CD8-positive, alpha-beta memory T cell (primary cell): ENCODE results near the gene ALKBH7. TPM values are rescaled to one million over a fixed set of nuclear protein-coding genes. Genes with fewer than 3 reads are reported as not detected.

Experiments used
- CTCF ChIA-PET: fragments of 350-600 bp; sonication (Branson Sonifier 250); formaldehyde crosslinking; loops from one replicate; lab custom pipeline; 2021; ENCODE audit warnings: antibody characterized with exemption; lab: Charles Lee
- POLR2A ChIA-PET: fragments of 350-600 bp; sonication (Branson Sonifier 250); formaldehyde crosslinking; loops from one replicate; lab custom pipeline; 2021; ENCODE audit warnings: antibody characterized with exemption; lab: Charles Lee
- DNase-seq, 5 donors: peaks; one replicate each; pipeline versions ENCODE4 v3.0.0 to v3.0.0-alpha.2; 2020 to 2022; ENCODE audit warnings: mixed read lengths in 1 of 5
- H3K27ac ChIP-seq: one replicate; pipeline ENCODE4 v1.7.0; 2013; ENCODE audit warnings: low read depth, mild to moderate bottlenecking, low read length, moderate library complexity
- H3K27me3 ChIP-seq: 2 replicates; pipeline ENCODE4 v1.7.0; 2013; ENCODE audit warnings: low read length, mild to moderate bottlenecking; ENCODE audit not compliant: insufficient read depth, poor library complexity, severe bottlenecking
- H3K36me3 ChIP-seq: 2 replicates; pipeline ENCODE4 v1.7.0; 2013; ENCODE audit warnings: mild to moderate bottlenecking, low read length, moderate library complexity; ENCODE audit not compliant: insufficient read depth
- H3K4me1 ChIP-seq: 2 replicates; pipeline ENCODE4 v1.7.0; 2013; ENCODE audit warnings: mild to moderate bottlenecking, low read length, moderate library complexity; ENCODE audit not compliant: insufficient read depth
- H3K4me3 ChIP-seq: 2 replicates; pipeline ENCODE4 v1.7.0; 2013; ENCODE audit warnings: mild to moderate bottlenecking, low read length
- H3K9me3 ChIP-seq: 2 replicates; pipeline ENCODE4 v1.7.0; 2013; ENCODE audit warnings: mild to moderate bottlenecking, low read length
- H3K27ac Mint-ChIP-seq, 8 donors: one replicate each; pipeline ENCODE4 v1.8.0; 2020 to 2021; ENCODE audit warnings: mixed read lengths in 8 of 8, mild to moderate bottlenecking in 6 of 8, inconsistent platforms in 3 of 8, moderate library complexity in 3 of 8
- H3K27me3 Mint-ChIP-seq, 2 donors: one replicate each; pipeline ENCODE4 v1.8.0; 2020 to 2021; ENCODE audit warnings: mixed read lengths in 2 of 2, mild to moderate bottlenecking in 1 of 2, moderate library complexity in 1 of 2
- H3K36me3 Mint-ChIP-seq, 3 donors: one replicate each; pipeline ENCODE4 v1.8.0; 2020 to 2021; ENCODE audit warnings: mixed read lengths in 3 of 3, inconsistent platforms in 1 of 3, mild to moderate bottlenecking in 1 of 3
- H3K4me1 Mint-ChIP-seq, 3 donors: one replicate each; pipeline ENCODE4 v1.8.0; 2020 to 2021; ENCODE audit warnings: mixed read lengths in 3 of 3, inconsistent platforms in 1 of 3, mild to moderate bottlenecking in 1 of 3
- H3K4me3 Mint-ChIP-seq, 7 donors: one replicate each; pipeline ENCODE4 v1.8.0; 2020 to 2021; ENCODE audit warnings: mixed read lengths in 7 of 7, mild to moderate bottlenecking in 6 of 7, moderate library complexity in 4 of 7, inconsistent platforms in 2 of 7
- H3K9me3 Mint-ChIP-seq, 5 donors: one replicate each; pipeline ENCODE4 v1.8.0; 2020 to 2022; ENCODE audit warnings: mixed read lengths in 5 of 5, mild to moderate bottlenecking in 3 of 5, moderate library complexity in 2 of 5, inconsistent platforms in 1 of 5
- polyA plus RNA-seq: library from polyadenylated mRNA; unstranded; fragments of 300-500 nt; fragmentation: Illumina TruSeq; gene quantifications from one replicate; pipeline ENCODE4 v1.2.3, GENCODE V29; 2021
- total RNA-seq, 2 experiments: library from RNA; stranded (reverse); gene quantifications; one replicate each; pipeline ENCODE4 v1.2.3, GENCODE V29; 2021

Gene ALKBH7
- total and polyA plus RNA-seq, 3 experiments from 2014 or later = 25.5 to 82.2 (median 34.3) TPM

DNA sequence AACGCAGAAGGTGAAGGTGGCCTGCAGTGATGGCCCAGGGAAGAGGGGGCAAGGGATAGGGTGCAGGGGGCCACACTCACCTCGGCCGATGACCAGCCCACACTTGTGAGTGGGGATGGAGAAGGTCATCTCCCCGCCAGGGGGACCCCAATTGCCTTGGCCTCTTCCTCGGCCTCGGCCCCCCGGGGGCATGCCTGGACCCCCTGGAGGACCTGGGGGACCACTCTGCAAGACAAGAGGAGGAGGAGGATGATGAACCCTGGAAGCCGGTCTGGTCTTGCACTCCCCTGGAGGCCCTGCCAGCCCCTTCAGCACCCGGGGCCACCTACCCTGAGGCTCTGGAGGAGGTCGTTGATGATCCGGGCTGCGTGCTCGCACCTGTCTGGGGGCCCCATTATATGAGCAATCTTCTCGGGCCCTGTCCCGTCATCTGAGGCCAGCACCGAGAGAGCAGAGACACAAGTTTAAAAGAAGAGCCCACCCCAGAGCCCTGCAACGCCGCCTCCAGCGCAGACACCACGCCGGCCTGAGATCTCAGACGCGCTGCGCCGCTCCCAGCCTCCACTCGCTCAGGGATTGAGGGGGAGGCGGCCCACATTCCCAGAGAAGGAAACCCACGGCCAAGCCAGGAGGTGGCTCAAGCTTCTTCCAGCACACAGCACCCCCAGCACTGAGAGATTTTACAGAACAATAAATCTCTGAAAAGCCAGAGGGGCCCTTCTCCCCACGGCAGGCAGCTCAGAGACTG is 44.2 kb downstream of the ALKBH7 start:
- H3K9me3 Mint-ChIP-seq = no peaks in the 10 kb centered on the region
- Histone ChIP-seq H3K36me3 (peaks cover 52% of the 10 kb centered on the region), H3K27ac (no peak overlapping the region), H3K9me3 (no peaks in the 10 kb centered on the region), H3K4me1 (no peaks in the 10 kb centered on the region), H3K27me3 (no peaks in the 10 kb centered on the region), H3K4me3 (no peak overlapping the region)
- peaks cover 1 to 15% (median 2%) of the 10 kb centered on the region in 3 donors for H3K4me1 Mint-ChIP-seq
- peaks cover 3 to 87% (median 6%) of the 10 kb centered on the region in 3 donors for H3K36me3 Mint-ChIP-seq
- ChIA-PET CTCF (interaction anchor here (0.6 to 1.3 kb wide), 2 partner anchors 19 to 103 kb away, joined by 3 read pairs; no protein-coding TSS in a partner anchor), POLR2A (interaction anchor here (0.6 kb wide), 1 partner anchor 9 kb away, joined by 3 read pairs; no protein-coding TSS in a partner anchor)
- no peak overlapping the region for H3K27ac Mint-ChIP-seq
- DNase-seq = no peak
- H3K4me3 Mint-ChIP-seq = no peak overlapping the region
- no peaks in the 10 kb centered on the region for H3K27me3 Mint-ChIP-seq

DNA sequence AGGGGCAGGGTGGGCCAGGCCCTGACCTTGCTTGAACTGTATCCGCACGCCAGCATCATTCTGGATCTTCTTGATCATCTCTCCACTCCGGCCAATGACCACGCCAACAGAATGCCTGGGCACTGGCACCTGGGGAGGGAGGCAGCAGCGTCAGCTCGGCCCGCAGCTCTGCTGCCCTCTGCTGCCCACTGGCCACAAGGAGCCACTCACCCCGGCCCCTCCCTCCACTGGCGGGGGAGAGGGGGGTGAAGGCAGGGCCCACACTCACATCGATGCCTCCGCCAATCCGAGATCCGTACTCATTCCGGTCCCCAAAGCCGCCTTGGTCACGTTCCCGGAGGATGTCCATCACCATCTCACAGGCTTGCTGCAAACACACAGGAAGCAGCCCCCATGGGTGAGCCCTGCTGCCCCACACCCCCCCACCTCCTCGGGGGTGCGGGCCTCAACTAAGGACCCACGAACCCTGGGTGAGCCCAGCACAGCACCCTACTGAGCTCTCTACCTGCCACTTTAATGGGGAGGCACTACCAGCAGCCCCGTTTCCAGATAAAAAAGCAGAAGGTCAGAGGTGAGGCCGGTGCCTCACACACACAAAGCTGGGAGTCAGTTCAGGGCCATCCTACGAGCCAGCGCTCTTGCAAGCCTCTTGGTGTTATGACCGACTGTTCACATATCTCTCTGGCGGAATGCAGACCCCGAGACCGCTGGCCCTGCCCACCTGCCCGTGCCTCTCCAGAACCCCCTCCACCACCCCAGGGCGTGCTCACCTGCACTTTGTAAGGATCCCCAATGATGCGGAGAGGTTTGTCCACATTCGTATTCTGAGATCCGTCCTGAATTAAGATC is 45.3 kb downstream of the ALKBH7 start:
- ChIA-PET CTCF (interaction anchor here (1.3 kb wide), 1 partner anchor 20 kb away, joined by 3 read pairs; no protein-coding TSS in a partner anchor), POLR2A (interaction anchor here (0.6 kb wide), 1 partner anchor 8 kb away, joined by 3 read pairs; no protein-coding TSS in a partner anchor)
- peaks cover 8% of the 10 kb centered on the region for H3K4me1 ChIP-seq
- H3K4me3 Mint-ChIP-seq = peak overlapping the region in 2 of 7 donors; percentile 32 to 42
- H3K4me1 Mint-ChIP-seq = peaks cover 12 to 26% (median 12%) of the 10 kb centered on the region in 3 donors
- peaks cover 52% of the 10 kb centered on the region for H3K36me3 ChIP-seq
- DNase-seq = no peak
- no peaks in the 10 kb centered on the region for H3K9me3 Mint-ChIP-seq
- H3K27ac ChIP-seq = no peak overlapping the region
- H3K27ac Mint-ChIP-seq = no peak overlapping the region
- peaks cover 3 to 91% (median 9%) of the 10 kb centered on the region in 3 donors for H3K36me3 Mint-ChIP-seq
- no peaks in the 10 kb centered on the region for H3K27me3 Mint-ChIP-seq
- H3K27me3 ChIP-seq = no peaks in the 10 kb centered on the region
- no peak overlapping the region for H3K4me3 ChIP-seq
- H3K9me3 ChIP-seq = no peaks in the 10 kb centered on the region

- no peak for DNase-seq
- no peaks in the 10 kb centered on the region for H3K27me3 Mint-ChIP-seq
- Histone ChIP-seq H3K27ac (no peak overlapping the region), H3K36me3 (peaks cover 52% of the 10 kb centered on the region), H3K9me3 (no peaks in the 10 kb centered on the region), H3K4me1 (peaks cover 14% of the 10 kb centered on the region), H3K27me3 (no peaks in the 10 kb centered on the region), H3K4me3 (no peak overlapping the region)
- CTCF ChIA-PET = interaction anchor here (1.3 kb wide), 1 partner anchor 21 kb away, joined by 3 read pairs; no protein-coding TSS in a partner anchor
- no peaks in the 10 kb centered on the region for H3K9me3 Mint-ChIP-seq
- no peak overlapping the region for H3K27ac Mint-ChIP-seq
- H3K4me3 Mint-ChIP-seq = peak overlapping the region in 1 of 7 donors; percentile 69
- POLR2A ChIA-PET = no interaction called here
- peaks cover 3 to 91% (median 9%) of the 10 kb centered on the region in 3 donors for H3K36me3 Mint-ChIP-seq
- peaks cover 18 to 32% (median 19%) of the 10 kb centered on the region in 3 donors for H3K4me1 Mint-ChIP-seq
Measured at GRCh38 chr19:6418562-6418932, 46.0 kb downstream of the ALKBH7 start.

- Mint-ChIP-seq H3K9me3 (no peaks in the 10 kb centered on the region), H3K4me1 (peaks cover 30 to 46% (median 33%) of the 10 kb centered on the region in 3 donors), H3K27ac (peak overlapping the region in 4 of 8 donors; percentile 17 to 85 (median 42)), H3K27me3 (peaks cover 0 to 1% of the 10 kb centered on the region in 2 donors), H3K36me3 (peaks cover 3 to 65% (median 9%) of the 10 kb centered on the region in 3 donors), H3K4me3 (peak overlapping the region in 2 of 7 donors; percentile 24 to 90)
- no peaks in the 10 kb centered on the region for H3K9me3 ChIP-seq
- DNase-seq = no peak
- peaks cover 27% of the 10 kb centered on the region for H3K4me1 ChIP-seq
- no peak overlapping the region for H3K27ac ChIP-seq
- H3K36me3 ChIP-seq = peaks cover 48% of the 10 kb centered on the region
- no peak overlapping the region for H3K4me3 ChIP-seq
- CTCF ChIA-PET = no interaction called here
- H3K27me3 ChIP-seq = no peaks in the 10 kb centered on the region
- POLR2A ChIA-PET = no interaction called here
Measured at GRCh38 chr19:6421075-6422014, 48.8 kb downstream of the ALKBH7 start.

DNA sequence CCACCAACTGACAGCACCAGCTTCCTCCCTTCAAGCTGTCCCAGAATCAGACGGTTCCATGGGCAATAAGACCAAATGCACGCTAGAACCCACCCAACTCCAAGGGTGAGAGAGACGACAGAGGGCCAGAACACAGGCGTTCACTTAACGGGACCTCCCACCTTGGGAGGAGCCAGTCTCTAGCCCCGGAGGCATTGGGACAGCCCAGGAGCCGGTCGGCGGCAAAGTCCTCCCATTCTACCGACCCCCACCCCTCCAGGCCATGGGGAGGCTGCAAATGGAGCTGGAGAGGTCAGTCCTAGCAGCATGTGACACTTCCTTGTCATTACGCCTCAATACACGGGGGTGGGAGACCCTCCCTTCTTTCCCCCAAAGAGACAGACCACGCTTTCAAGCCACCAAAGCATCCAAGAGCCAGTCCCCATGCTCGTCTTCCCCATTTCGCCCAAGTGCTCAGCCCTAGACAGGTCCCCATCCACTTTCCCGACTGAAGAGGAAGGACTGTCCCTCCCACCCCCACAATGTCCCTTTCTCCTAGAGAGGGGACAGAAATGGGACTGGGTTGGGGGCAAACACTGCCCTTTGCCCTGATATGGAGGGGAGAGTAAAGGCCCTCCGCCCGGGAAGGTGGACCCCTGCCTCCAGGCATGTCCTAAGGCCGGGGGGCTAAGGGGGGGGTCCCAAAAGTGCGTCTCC is 51.1 kb downstream of the ALKBH7 start:
- CTCF ChIA-PET = interaction anchor here (0.6 kb wide), 1 partner anchor 126 kb away, joined by 3 read pairs; no protein-coding TSS in a partner anchor
- Mint-ChIP-seq H3K36me3 (peaks cover 3 to 44% (median 9%) of the 10 kb centered on the region in 3 donors), H3K27me3 (peaks cover 0 to 1% of the 10 kb centered on the region in 2 donors), H3K4me3 (peak overlapping the region; percentile 87 to 94 (median 90)), H3K9me3 (no peaks in the 10 kb centered on the region), H3K4me1 (peaks cover 30 to 46% (median 33%) of the 10 kb centered on the region in 3 donors), H3K27ac (peak overlapping the region; percentile 71 to 96 (median 89))
- DNase-seq = peak in 3 of 5 donors; percentile 15 to 21 (median 16)
- POLR2A ChIA-PET = interaction anchor here (1.3 to 1.5 kb wide), 2 partner anchors 31 to 62 kb away, joined by 5 to 10 read pairs; partner anchors contain the start of genes CLPP and GTF2F1
- Histone ChIP-seq H3K27me3 (no peaks in the 10 kb centered on the region), H3K36me3 (peaks cover 26% of the 10 kb centered on the region), H3K27ac (peak overlapping the region; percentile 69), H3K9me3 (no peaks in the 10 kb centered on the region), H3K4me1 (peaks cover 27% of the 10 kb centered on the region), H3K4me3 (peak overlapping the region; percentile 73)

GRCh38 chr19:6424195-6424938 is 51.8 kb downstream of the ALKBH7 start, which contains the start of gene KHSRP:
Gene KHSRP (minus strand): TSS chr19:6424811. CDS start chr19:6424701, 110 bp downstream.
- peak in 3 of 5 donors; percentile 17 to 23 (median 21) for DNase-seq
- ChIA-PET POLR2A (interaction anchor here (0.5 to 2.2 kb wide), 11 partner anchors 31 to 439 kb away, joined by 3 to 14 read pairs (median 5); partner anchors contain the start of genes ALKBH7, CLPP, DENND1C and GPR108), CTCF (interaction anchor here (1.2 to 1.4 kb wide), 2 partner anchors 32 to 206 kb away, joined by 3 to 5 read pairs; partner anchors contain the start of gene GTF2F1)
- H3K4me1 Mint-ChIP-seq = peaks cover 30 to 46% (median 33%) of the 10 kb centered on the region in 3 donors
- Histone ChIP-seq H3K4me3 (peak within 1 kb of the TSS; percentile 73), H3K36me3 (peaks cover 21% of the 10 kb centered on the region), H3K27me3 (no peaks in the 10 kb centered on the region), H3K4me1 (peaks cover 27% of the 10 kb centered on the region), H3K9me3 (no peaks in the 10 kb centered on the region), H3K27ac (peak within 1 kb of the TSS; percentile 69)
- peaks cover 3 to 37% (median 9%) of the 10 kb centered on the region in 3 donors for H3K36me3 Mint-ChIP-seq
- H3K4me3 Mint-ChIP-seq = peak within 1 kb of the TSS; percentile 87 to 95 (median 90)
- peak within 1 kb of the TSS; percentile 87 to 98 (median 90) for H3K27ac Mint-ChIP-seq
- peaks cover 0 to 1% of the 10 kb centered on the region in 2 donors for H3K27me3 Mint-ChIP-seq
- H3K9me3 Mint-ChIP-seq = no peaks in the 10 kb centered on the region
